ENCODE measurements around the gene LRPAP1. TPM values are rescaled to one million over a fixed set of nuclear protein-coding genes. Genes with fewer than 3 reads are reported as not detected.

Gene LRPAP1
- total RNA-seq, 1 donor from 2014 or later: 213 TPM

DNA sequence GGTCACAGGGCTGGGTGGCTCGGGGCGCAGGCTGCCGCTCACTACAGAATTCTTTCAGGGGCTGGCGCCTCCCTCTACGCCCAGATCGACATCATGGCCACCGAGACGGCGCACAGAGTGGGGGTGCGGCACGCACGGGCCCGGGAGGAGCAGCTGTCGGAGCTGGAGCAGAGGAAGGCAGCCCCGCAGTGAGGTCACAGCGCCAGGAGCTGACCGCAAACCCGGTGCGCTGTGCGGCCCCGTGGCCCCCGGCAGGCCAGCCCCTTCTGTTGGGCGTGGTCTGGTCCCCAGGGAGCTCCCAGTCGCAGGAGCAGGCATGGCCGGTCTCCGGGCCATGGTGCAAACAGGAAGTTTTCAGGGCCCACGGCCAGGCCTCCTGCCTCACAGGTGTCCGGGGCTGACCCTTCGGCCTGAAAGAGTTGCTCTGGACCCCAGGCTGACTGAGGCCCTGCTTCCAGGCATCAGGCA, 31.6 kb downstream of the LRPAP1 start:
- DNase-seq (ENCODE audit: low read depth): no peak

DNA sequence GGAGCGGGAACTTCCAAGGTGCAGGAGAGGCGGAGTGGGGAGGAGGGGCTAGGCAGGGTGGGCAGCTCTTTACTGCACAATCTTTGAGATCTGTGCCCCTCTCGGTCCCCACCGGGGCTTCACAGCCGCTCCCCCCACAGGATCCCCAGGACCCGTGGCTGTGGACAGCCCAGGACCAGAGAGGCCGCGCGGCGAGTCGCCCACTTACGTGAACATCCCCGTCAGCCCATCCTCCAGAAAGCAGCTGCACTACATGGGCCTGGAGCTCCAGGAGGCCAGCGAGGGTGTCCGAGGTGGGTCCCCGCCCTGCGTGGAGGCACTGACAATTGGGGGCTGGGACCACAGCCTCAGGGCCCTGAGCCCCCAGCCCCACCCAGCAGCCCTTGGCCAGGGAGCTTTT, 32.1 kb downstream of the LRPAP1 start:
- DNase-seq (ENCODE audit: low read depth): no peak

DNA sequence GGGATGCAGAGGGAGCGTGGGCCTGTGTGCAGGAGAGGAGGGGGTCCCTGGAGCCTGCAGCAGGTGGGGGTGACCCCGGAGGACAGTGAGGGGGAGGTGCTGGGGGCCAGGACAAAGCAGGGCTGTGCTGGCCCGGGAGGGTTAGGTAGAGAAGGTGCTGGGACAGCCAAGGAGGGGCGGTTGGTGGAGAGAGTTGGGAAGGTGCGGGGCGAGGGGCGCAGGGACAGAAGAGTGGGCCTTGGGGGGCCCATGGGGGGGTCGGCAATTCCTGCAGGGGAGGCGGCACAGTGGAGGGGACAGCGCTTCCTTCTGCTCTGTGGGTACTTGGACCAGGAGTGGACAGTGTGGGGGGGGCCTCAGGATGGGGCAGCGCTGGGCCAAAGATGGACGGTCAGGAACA, 32.5 kb downstream of the LRPAP1 start:
- no peak for DNase-seq (ENCODE audit: low read depth)

DNA sequence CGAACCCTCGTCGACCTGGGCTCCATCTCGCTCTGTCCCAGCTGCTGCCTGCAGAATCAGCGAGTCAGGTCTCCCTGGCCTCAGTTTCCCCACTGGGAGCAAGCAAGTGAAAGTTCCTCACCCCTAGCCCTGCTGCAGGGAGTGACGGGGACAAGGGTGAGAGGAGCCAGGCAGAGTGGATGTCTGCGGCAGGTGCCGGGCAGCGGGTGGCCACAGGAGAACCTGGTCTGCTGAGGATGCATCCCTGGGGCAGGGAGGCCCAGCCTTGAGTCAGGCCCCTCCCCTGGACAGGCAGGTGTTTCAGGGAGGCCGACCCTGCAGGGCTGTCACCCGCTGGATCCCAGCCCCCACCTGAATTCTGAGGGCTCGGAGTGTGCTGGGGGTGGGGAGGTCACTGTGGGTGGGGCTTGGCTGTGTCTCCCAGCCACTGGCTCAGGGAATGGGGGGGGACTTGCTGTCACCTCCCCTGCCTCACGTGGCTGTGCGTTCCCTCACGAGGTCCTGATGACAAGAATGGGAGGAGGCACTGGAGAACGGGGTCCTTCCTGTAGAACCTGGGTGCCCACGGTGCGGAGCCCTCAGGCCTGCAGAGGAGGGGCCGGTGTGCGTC, 33.2 kb downstream of the LRPAP1 start:
- DNase-seq (ENCODE audit: low read depth): no peak

DNA sequence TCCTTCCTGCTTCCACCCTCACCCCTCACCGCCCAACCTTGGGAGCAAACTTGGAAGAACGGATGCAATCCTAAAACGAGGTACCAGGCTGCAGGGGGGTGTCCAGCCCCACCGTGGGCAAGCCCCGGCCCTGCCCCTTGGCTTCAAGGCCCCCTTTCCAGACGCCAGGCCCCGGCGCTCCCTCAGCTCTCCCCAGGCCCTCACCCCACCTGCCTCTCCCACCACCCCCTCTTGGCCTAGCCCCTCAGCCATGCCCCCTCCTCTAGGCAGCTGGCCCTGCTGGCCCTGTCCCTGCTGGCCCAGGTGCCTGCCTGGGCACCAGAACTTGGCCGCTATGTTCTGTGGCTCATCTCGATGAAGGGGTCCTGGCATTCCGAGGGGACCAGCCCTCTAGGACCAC, 33.8 kb downstream of the LRPAP1 start:
- DNase-seq (ENCODE audit: low read depth): no peak

DNA sequence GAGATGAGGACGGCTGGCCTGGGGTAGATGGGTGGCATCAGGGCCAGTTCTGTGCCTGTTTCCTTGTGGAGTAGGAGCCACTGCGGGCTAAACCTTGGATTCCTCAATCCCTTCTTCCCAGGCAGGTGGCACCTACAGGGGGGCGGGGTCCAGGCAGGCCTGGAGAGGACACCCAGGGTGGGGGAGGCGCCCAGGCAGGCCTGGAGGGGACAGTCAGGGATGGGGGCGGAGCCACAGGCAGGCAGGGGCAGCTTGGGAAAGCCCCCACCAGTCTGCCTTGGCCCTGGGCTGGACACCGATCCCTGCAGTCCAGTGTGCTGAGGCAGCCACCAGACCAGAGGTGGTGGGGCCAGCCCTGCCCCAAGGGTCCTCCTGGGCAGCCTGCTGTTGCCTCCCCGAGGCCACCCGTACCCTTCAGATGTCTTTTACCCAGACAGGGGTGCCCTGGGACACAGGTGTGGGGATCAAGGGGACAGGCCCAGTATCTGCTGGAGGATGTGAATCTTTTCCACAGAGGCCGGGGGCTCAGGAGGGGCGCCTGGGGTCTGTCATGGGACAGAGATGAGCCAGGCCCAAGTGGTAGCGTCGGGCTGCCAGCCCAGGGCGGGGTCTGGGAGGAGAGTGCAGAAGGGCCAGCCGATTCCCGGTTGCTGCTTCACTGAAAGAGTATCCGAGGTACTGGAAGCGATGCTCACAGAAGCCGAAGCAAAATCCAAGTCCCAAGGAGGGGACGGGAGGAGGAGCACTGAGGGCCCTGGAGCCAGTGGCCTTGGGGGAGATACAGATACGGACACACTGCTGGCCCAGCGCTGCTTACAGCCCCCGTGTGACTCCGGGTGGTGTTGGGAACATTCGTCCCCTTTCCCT, 34.5 kb downstream of the LRPAP1 start:
- DNase-seq (ENCODE audit: low read depth): no peak

DNA sequence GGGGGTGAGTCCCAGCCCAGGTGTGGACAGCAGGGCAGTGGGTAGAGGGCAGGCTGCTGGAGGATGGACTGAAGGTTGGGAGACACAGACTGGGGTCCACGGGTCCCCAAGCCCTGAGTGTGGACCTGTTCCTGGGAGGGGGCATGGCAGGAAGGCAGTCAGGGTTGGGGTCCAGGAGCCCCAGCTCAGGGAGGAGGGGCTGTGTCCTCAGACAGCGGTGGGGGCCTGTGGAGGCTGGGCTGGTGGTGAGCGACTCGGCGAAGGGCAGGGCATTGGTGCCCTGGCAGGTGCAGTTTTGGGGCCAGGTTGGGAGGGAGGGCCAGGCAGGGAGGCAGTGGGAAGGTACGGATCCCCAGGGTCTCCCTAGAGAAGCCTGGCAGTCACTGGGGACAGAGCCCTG, 35.1 kb downstream of the LRPAP1 start:
- DNase-seq (ENCODE audit: low read depth): no peak

DNA sequence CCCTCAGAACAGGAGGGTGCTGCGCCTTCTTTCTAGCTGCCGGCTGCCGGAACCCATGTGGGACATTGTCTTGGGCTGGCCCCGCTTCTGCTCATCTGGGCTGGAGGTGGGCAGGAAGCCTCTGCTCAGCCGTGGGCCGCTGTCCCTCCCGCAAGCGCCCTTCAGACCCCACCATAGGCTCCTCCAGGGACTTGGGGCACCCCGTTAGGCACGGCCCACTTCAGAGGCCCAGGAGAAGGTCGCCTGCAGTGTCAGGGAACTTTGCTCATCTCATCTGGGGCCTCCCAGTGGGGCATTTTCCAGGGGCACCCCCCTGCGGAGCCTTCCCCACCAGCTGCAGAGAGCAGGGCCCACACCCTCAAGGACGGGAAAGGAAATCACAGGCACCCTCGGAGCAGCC, 36.2 kb downstream of the LRPAP1 start:
- DNase-seq (ENCODE audit: low read depth): no peak

DNA sequence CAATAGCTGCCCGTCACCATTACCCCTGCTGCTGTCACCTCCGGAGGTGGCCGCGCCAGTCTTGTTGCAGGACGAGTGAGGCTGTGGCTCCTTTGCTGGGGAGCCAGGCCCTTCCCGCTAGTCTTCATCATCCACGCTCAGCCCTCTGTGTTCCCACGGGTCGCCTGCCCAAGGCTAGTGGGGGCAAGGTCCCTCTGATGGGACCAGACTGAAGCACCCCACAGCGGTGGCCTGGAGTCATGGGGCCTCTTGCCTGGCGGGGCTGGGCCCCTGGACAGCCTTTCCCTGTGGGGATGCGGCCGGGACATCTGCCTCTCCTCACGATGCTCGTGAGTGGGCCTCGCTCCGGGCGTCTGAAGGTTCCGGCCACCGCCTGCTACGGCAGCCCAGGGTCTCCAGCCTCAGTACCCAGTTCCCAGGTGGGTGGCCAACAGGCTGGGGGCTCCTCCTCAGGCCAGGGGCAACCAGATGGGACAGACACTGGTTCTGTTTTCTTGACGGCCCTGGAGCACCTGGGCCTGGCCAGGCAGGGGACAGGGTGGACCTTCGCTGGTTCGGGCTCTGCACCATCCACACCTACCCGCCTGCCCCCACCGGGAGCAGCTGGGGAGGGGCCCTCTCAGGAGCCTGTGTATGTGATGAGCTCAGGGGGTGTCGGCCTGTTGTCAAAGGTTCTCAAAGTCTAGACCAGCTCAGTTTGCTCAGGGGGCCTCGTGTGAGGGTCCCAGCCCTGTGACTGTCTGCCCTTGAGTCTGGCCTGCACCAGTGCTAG, 36.8 kb downstream of the LRPAP1 start:
- no peak for DNase-seq (ENCODE audit: low read depth)

DNA sequence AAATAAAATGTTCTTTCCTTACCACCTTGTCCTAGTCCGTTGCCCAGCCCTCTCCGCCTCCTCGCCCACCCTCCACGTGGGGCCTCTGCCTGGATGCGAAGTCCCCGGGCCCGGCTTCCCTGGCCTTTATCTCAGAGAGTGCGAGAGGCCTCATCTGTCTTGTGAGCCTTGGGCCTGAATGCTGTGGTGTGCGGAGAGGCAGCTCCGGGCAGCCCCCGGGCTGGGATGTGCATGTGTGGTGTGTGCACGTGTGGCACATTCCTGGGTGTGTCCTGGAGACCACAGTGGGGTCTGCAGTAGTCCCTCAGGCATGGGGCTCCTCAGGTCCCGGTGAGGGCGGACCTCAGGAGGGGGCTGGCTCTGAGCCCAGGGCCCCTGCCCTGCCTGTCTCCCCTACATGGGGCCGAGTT, 37.8 kb downstream of the LRPAP1 start:
- no peak for DNase-seq (ENCODE audit: low read depth)

DNA sequence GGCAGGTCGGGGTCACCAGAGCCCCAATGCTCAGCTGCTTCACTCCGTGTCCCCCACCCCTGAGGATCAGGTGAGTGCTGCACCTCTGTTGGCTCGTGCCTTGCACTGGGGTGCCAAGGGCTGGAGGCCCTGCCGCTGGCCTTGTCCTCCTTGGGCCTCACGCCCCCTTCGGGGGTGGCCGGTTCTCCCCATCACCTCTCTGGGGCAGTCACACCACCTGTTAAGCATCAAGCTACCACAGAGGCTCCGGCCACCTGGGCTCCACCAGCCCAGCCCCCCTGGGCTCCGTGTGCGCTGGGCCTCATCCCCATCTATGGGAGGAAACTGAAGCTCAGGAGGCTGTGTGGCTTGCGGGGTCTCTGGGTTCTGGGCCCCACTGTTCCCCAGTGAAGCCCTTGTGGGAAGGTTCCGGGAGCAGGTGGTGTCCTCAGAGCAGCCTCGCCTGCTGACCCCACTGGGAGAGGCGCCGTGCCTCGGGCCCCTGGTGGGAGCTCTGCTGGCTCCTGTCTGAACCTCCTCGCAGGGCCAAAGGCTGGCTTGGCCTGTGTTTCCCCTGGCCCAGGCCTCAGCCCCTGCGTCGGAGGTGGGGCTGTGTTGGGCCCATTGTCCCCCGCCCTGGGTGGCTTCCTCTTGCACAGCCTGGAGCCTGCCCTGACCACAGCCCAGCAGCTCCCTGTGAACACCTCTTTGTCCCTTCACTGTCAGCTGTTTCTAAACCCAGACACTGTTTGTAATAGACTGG, 38.3 kb downstream of the LRPAP1 start:
- DNase-seq (ENCODE audit: low read depth): no peak

DNA sequence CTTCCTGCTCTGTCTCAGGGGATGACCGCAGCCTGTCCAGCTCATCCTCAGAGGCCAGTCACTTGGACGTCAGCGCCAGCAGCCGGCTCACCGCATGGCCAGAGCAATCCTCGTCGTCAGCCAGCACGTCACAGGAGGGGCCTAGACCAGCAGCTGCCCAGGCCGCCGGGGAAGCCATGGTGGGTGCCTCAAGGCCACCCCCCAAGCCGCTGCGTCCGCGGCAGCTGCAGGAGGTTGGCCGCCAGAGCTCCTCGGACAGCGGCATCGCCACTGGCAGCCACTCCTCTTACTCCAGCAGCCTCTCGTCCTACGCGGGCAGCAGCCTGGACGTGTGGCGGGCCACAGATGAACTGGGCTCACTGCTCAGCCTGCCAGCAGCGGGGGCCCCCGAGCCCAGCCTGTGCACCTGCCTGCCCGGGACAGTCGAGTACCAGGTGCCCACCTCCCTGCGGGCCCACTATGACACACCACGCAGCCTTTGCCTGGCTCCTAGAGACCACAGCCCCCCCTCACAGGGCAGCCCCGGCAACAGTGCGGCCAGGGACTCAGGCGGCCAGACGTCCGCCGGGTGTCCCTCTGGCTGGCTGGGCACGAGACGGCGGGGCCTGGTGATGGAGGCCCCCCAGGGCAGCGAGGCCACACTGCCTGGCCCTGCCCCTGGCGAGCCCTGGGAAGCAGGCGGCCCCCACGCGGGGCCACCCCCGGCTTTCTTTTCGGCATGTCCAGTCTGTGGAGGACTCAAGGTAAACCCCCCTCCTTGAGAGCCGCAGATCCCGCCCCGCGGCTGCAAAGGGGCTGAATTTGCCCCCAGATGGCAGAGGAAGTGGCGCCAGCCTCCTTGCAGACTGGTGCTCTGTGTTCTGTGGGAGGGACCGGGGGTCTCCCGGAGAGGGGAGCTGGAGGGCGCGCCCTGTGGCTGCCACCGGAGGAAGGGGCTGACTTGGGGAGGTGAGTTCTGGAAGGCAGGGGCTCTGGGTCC, 39.2 kb downstream of the LRPAP1 start:
- no peak for DNase-seq (ENCODE audit: low read depth)

DNA sequence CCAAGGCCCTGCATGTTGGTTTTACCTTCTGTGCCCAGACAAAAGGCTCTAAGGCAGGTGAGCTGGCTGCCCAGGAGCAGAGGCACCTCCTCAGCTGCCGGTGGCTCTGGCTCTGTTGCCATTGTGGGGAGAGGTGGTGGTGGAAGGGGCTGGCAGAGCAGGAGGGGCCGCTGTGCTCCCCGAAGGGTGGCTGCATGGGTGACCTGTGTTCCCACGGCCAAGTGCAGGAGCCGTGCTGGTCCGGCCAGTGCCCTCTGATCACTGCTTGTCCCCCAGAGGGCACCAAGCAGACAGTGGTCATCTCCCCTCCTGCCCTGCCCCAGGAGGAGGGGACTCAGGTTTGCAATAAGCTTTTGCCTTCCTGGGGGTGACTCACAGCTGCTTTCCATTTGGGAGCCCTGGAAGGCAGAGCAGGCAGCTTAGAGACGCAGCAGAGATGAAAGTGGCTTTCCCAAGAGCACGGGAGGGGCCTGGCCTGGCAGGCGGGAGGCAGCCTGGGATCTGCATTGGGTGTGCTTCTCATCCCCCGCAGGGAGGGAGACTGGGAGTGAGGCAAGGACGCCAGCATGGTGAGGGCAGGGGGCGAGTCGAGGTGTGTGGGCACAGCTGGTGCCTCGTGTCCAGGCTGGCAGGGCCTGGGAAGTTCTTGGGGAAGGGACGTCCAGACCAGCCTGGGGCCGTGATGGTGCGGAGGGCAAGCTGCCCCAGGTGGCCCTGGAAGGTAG, 40.4 kb downstream of the LRPAP1 start:
- DNase-seq (ENCODE audit: low read depth): peak; percentile 62

DNA sequence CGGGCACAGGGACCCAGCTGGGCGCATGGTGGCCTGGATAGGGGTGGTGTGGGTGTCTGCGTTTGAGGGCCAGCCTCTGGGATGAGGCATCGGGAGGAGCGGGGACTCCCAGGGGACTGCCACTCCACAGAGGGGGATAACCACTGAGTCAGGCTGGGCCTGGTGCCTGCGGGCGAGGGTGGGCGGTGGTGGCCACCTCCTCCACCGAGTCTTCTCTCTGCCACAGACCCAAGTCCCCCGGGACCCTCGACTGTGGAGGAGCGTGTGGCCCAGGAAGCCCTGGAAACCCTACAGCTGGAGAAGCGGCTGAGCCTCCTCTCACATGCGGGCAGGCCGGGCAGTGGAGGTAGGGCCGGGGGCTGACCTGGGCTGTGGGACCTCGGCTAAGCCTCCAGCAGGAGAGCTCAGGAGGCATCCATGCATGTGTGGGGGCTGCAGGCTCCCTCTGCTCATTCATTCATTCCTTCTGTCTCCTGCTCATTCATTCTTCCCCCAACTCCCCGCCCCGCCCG, 42.7 kb downstream of the LRPAP1 start:
- no peak for DNase-seq (ENCODE audit: low read depth)

DNA sequence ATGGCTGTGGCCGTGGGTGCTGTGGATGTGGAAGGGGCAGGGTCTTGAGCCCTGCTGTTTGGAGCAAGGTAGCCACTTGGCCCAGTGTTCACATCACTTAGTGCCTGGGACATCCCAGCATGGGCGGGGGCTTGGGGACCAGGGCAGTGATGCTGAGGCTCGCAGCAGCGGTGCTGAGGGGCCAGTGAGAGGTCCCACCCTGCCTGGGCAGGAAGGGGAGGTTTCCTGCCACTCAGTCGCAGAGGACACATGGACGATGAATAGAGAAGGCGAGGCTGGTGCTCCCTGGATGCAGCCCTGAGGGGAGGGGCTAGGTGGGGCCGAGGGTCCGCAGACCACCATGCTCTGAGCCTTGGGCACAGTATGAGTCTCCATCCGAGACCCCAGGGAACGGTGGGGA, 43.4 kb downstream of the LRPAP1 start:
- no peak for DNase-seq (ENCODE audit: low read depth)

DNA sequence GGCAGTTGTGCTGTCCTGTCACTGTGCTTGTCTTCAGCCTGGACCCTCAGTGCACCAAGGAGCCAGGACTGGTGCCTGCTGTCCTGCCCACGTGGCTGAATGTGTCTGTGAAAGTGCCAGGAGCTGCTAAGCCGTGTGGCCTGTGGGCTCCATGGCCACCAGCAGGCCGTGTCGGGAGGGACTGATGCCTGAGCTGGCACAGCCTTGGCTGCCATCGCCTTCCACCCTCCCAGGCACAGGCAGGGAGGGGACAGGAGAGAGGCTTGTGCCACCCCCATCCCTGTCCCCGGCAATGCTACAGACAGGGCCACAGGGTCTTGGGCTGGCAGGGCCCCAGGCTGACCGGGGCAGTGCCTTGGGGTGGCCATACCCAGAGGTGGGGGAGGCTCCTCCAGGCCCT, 44.4 kb downstream of the LRPAP1 start:
- no peak for DNase-seq (ENCODE audit: low read depth)

DNA sequence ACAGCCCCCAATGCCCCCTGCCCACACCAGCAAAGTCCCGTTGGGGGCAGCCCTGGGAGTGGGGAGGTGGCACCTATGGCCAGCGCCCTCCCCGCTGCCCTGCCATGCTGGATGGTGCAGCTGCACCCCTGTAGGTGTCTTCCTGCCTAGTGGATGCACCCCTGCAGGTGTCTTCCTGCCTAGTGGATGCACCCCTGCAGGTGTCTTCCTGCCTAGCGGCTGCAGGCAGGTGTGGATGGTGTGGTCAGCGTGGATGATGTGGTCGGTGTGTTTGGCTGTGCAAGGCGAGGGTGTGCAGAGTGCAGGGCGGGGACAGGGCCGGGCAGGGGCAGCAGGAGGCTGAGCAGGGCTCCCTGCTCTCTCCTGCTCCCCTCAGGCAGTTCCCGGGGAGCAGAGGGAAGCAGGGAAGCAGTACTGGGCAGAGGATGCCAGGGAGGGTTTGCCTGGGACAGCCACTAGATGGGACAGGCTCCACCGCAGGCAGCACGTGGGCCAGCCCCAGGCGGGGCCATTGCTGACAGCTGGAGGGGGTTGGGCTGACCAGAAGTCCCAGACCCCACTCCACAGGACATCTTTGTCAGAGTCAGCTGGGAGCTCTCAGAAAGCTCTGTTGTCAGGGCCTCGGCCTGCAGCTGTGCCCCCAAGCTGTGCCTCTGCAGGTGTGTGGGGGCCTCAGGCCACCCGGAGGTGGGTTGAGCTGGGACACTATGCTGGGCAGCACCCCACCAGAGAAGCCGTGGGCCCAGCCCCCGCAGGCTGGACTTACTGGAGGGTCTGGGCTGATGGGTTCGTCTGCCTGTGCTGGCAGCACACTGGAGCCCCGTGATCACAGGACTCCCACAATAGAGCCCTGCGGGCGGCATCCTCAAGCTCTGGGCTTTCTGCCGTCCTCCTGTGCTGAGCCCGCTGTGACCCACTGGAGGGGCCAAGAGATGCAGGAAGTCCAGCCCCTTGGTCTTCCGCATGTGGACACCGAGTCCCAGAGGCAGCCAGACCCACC, 45.4 kb downstream of the LRPAP1 start:
- no peak for DNase-seq (ENCODE audit: low read depth)

DNA sequence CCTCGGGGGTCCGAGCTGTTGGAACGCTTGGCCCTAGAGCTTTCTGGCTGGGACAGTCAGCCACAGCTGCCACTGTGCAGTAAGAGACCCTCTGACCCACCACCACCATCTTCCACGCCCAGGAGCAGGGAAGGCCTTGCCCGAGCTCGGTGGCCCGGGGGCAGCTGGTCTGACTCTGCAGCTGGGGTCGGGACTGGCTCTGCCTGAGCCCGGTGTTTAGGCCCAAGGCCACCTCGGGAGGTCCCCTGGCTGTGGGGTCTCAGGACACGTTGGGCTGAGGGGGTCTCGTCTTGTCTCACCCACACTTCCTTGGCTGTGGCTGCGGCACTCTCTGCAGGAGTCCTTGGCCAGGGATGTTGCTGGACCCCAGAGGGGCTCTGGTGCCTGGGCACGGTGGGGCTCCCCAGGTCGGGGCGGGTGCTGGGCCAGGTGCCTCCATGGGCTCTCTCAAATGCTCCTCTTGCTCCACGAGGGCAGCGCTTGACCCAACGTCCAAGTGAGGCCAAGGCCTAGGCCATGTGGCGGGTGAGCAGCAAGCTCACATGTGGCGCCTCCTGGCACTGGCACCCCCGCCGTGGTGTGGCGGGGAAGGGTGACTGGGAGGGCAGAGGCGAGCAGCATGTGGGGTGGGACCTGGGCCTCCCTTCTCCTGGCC, 46.2 kb downstream of the LRPAP1 start:
- DNase-seq (ENCODE audit: low read depth): no peak

Measured in renal cortical epithelial cell (primary cell).